ENCODE results near the gene TPSD1.
"Not testable (repeated sequence)": the region's sequence is repeated elsewhere in the genome, so short reads cannot be mapped to it uniquely, and the experiment has no call there.

Gene TPSD1

GRCh38 chr16:1221628-1222552 lies 34.0 kb upstream of the TPSD1 start:
- DNase-seq: no peak

GRCh38 chr16:1222553-1223354 lies 33.1 kb upstream of the TPSD1 start:
- DNase-seq: no peak

GRCh38 chr16:1223355-1224214 lies 32.3 kb upstream of the TPSD1 start:
- no peak for DNase-seq

DNA sequence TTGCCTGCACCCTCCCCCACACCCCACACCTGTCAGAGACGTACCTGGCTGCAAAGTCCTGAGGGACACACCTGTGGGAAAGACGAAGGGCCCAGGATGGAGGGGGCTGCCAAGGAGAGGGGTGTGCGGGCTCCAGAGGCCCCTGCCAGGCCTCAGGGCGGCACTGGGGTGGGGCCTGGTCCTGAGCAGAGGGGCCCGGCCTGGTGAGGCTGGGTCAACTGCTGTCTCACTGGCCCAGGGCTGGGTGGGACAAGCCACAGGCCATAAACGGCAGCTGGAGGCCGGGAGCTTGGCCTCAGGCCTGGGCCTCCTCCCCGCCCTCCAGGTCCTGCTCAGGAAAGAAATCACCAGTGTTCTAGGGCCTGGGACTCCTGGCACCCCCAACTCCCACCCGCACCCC lies 31.3 kb upstream of the TPSD1 start:
- no peak for DNase-seq

GRCh38 chr16:1225051-1225451 lies 30.8 kb upstream of the TPSD1 start, which contains the start of gene TPSG1:
TPSG1 (minus strand) TSS chr16:1225268; CDS start chr16:1225252, 16 bp downstream.
- no peak for DNase-seq

DNA sequence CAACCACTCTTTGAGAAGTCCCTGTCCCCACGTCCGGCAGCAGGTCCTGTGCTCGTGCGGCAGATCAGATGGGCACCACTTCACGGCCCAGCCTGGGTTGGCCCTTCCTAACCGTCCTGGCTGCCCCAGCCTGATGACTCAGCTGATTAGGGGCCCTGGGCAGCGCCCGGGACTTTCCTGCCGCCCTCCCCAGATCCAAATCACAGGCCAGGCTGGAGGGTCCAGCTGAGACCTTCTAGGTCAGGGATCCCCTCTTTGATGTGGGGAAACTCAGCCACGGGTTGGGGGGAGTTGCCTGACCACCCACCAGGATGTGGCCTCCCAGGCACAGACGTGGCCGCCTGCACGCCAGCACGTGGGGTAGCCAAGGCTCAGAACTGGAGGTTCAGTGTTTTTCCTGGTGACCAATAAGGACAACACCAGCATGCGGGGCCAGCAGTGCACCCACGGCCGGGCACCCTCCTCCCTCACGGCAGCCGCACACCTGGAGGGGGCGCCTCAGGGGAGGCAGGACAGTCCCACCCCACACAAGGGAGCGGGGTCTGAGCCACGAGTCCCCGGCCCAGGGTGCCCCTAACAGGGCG lies 30.0 kb upstream of the TPSD1 start:
- DNase-seq: not testable (repeated sequence)

GRCh38 chr16:1226692-1227091 lies 29.2 kb upstream of the TPSD1 start:
- DNase-seq: not testable (repeated sequence)

- not testable (repeated sequence) for DNase-seq
Observed at GRCh38 chr16:1228227-1228626, 27.6 kb upstream of the TPSD1 start.

- DNase-seq: not testable (repeated sequence)
Observed at GRCh38 chr16:1229476-1229875, 26.4 kb upstream of the TPSD1 start.

- DNase-seq: not testable (repeated sequence)
Observed at GRCh38 chr16:1230084-1230470, 25.8 kb upstream of the TPSD1 start, which contains the start of gene TPSB2. TPSB2 (minus strand) TSS chr16:1230184; CDS start chr16:1229951, 233 bp downstream.

DNA sequence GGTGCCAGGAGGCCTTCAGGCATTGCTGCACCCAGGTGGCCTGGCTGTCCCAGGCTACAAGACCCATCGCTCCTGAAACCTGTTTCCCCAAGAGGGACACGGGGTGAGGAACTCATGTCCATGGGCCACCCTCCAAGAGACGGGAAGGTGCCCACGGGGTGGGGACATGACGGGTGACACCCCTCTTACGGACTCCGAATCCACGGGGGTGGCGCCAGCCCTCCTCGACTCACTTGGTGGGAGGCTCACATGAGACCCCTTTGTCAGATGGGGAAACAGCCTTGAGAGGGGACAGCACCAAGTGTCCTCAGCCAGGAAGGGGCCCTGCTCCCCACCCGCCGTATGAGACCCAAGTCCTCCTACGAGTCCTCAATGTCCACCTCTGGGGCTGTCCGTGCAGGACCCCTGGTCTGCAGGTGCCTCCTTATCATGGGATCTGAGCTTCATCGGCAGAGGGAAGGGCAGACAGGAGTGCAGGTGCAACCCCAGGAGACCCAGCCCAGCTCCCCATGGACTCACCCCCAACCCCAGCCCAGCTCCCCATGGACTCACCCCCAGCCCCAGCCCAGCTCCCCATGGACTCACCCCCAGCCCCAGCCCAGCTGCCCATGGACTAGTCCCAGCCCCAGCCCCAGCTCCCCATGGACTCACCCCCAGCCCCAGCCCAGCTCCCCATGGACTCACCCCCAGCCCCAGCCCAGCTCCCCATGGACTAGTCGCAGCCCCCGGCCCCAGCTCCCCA lies 25.2 kb upstream of the TPSD1 start:
- DNase-seq: not testable (repeated sequence)

DNA sequence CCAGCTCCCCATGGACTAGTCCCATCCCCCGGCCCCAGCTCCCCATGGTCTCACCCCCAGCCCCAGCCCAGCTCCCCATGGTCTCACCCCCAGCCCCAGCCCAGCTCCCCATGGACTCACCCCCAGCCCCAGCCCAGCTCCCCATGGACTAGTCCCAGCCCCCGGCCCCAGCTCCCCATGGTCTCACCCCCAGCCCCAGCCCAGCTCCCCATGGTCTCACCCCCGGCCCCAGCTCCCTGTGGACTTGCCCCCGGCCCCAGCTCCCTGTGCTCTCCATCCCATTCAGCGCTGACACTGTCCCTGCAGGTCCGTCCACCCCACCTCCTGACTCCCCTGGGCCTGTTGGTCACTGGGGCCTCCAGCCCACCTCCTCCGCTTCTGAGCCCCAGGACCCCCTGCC lies 24.6 kb upstream of the TPSD1 start:
- DNase-seq: not testable (repeated sequence)

DNA sequence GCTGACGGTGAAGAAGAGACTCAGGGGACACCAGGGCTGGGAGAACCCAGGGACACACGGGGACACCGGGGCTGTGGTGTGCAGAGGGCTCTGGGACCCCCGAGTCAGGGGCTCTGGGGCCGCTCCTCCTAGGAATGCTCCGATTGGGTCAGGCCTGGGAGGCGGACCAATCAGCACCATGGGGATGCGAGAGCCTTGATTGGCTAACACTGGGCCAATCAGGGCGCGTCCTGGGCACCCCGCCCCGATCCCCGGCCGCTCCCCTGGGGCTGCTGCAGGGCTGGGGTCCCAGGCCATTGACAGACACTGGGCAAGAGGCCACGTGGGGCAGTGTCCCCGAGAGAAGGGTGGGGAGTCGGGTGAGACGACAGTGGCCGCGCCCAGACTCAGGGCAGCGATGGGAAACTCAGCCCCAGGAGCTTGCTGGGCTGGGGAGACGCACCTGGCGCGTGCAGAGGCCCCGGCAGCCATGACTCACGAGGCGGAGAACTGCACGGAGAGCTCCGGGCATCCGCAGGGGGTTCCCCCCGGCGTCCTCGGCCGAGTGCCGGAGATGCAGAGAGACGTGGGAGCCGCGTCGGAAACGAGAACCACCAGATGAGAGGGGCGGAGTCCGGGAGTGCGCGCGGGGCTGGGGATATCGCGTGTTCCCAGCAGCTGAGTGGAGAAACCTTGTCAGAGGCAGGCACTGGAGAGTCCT lies 23.7 kb upstream of the TPSD1 start:
- not testable (repeated sequence) for DNase-seq

- not testable (repeated sequence) for DNase-seq
Observed at GRCh38 chr16:1236659-1237058, 19.2 kb upstream of the TPSD1 start.

DNA sequence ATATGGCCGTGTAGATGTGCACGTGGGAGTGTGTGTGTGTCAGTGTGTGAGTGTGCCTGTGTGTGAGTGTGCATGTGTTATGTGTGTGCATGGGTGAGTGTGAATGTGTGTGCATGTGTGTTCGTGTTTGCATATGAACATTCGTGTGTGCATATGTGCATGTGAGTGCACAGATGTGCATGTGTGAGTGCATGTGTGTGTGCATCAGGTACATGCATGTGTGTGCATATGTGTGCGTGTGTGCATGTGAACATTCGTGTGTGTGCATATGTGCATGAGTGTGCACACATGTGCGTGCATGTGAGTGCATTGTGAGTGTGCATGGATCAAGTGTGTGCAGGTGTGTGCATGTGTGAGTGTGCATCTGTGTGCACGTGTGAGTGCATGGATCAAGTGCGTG lies 17.9 kb upstream of the TPSD1 start:
- no peak for DNase-seq

GRCh38 chr16:1238909-1239308 lies 17.0 kb upstream of the TPSD1 start:
- DNase-seq: not testable (repeated sequence)

GRCh38 chr16:1239575-1239974 lies 16.3 kb upstream of the TPSD1 start:
- DNase-seq: not testable (repeated sequence)

GRCh38 chr16:1240436-1240835 lies 15.4 kb upstream of the TPSD1 start, which contains the start of gene TPSAB1:
TPSAB1 (plus strand) TSS chr16:1240705; CDS start chr16:1240939, 234 bp downstream.
- not testable (repeated sequence) for DNase-seq

GRCh38 chr16:1241081-1241480 lies 14.8 kb upstream of the TPSD1 start:
- DNase-seq: not testable (repeated sequence)

- not testable (repeated sequence) for DNase-seq
Observed at GRCh38 chr16:1243363-1243762, 12.5 kb upstream of the TPSD1 start.

All from CD4-positive, alpha-beta T cell treated with Interleukin-21 for 1 hour (primary cell).